ENCODE data around the gene PNMA6E.

DNA sequence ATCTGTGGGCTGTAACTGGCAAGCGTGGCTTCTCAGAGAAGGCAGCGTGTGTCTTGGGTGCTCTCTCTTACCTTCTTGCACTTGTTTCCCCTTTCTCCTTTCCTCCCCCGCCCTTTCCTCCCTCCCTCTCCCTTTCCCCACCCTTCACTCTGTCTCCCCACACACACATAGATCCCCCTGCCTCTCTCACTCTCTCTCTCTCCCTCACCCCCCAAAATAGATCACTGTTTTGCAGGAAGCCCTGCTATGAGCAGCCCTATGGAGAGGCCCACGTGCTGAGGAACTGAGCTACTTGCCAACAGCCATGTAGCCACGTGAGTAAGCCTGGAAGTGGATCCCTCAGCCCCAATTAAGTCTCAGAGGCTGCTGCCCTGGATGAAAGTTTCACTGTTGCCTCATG lies 4.3 kb upstream of the PNMA6E start:
- no peak for TF ChIP-seq E2F6 (IDR thresholded peaks at IDR 0.05; ENCODE audit: borderline replicate concordance, low read depth)
- TF ChIP-seq, protein P1, sequence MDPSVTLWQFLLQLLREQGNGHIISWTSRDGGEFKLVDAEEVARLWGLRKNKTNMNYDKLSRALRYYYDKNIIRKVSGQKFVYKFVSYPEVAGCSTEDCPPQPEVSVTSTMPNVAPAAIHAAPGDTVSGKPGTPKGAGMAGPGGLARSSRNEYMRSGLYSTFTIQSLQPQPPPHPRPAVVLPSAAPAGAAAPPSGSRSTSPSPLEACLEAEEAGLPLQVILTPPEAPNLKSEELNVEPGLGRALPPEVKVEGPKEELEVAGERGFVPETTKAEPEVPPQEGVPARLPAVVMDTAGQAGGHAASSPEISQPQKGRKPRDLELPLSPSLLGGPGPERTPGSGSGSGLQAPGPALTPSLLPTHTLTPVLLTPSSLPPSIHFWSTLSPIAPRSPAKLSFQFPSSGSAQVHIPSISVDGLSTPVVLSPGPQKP (IDR thresholded peaks at IDR 0.05; ENCODE audit: low read depth, low read length), result no peak
- TF ChIP-seq, protein P2, sequence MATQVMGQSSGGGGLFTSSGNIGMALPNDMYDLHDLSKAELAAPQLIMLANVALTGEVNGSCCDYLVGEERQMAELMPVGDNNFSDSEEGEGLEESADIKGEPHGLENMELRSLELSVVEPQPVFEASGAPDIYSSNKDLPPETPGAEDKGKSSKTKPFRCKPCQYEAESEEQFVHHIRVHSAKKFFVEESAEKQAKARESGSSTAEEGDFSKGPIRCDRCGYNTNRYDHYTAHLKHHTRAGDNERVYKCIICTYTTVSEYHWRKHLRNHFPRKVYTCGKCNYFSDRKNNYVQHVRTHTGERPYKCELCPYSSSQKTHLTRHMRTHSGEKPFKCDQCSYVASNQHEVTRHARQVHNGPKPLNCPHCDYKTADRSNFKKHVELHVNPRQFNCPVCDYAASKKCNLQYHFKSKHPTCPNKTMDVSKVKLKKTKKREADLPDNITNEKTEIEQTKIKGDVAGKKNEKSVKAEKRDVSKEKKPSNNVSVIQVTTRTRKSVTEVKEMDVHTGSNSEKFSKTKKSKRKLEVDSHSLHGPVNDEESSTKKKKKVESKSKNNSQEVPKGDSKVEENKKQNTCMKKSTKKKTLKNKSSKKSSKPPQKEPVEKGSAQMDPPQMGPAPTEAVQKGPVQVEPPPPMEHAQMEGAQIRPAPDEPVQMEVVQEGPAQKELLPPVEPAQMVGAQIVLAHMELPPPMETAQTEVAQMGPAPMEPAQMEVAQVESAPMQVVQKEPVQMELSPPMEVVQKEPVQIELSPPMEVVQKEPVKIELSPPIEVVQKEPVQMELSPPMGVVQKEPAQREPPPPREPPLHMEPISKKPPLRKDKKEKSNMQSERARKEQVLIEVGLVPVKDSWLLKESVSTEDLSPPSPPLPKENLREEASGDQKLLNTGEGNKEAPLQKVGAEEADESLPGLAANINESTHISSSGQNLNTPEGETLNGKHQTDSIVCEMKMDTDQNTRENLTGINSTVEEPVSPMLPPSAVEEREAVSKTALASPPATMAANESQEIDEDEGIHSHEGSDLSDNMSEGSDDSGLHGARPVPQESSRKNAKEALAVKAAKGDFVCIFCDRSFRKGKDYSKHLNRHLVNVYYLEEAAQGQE (IDR thresholded peaks at IDR 0.05), result no peak
- TF ChIP-seq CTCF (IDR thresholded peaks at IDR 0.05), result no peak
- TF ChIP-seq EHMT2 (IDR thresholded peaks at IDR 0.05; ENCODE audit: low read depth), result no peak
- no peak for TF ChIP-seq POLR2A (IDR thresholded peaks at IDR 0.05; ENCODE audit: low read length)
- TF ChIP-seq, protein P3, sequence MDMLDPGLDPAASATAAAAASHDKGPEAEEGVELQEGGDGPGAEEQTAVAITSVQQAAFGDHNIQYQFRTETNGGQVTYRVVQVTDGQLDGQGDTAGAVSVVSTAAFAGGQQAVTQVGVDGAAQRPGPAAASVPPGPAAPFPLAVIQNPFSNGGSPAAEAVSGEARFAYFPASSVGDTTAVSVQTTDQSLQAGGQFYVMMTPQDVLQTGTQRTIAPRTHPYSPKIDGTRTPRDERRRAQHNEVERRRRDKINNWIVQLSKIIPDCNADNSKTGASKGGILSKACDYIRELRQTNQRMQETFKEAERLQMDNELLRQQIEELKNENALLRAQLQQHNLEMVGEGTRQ (IDR thresholded peaks at IDR 0.05), result no peak
